BLaER1 treated with 17β-estradiol and CSF1 and Interleukin-3, amounts not matched to agents 10 nM and 100 nM (cell line): ENCODE data around the gene SLC37A4.
"Not testable (repeated sequence)": the region's sequence is repeated elsewhere in the genome, so short reads cannot be mapped to it uniquely, and the experiment has no call there.

Source experiments
- H3K27ac ChIP-seq, 11 experiments: shearing (Covaris generic); formaldehyde crosslinking; 2 replicates each; pipeline ENCODE4 v1.8.1; 2022
- H3K27me3 ChIP-seq, 11 experiments: shearing (Covaris generic); formaldehyde crosslinking; 2 replicates each; pipeline ENCODE4 v1.8.1; 2022
- H3K36me3 ChIP-seq, 11 experiments: shearing (Covaris generic); formaldehyde crosslinking; 2 replicates each; pipeline ENCODE4 v1.8.1; 2022
- H3K4me1 ChIP-seq, 10 experiments: shearing (Covaris generic); formaldehyde crosslinking; 2 replicates each; pipeline ENCODE4 v1.8.1; 2022
- H3K4me2 ChIP-seq, 11 experiments: shearing (Covaris generic); formaldehyde crosslinking; 2 replicates each; pipeline ENCODE4 v1.8.1; 2022
- H3K4me3 ChIP-seq, 10 experiments: shearing (Covaris generic); formaldehyde crosslinking; 2 replicates each; pipeline ENCODE4 v1.8.1; 2022
- H3K9ac ChIP-seq, 11 experiments: shearing (Covaris generic); formaldehyde crosslinking; 2 replicates each; pipeline ENCODE4 v1.8.1; 2022
- H3K9me3 ChIP-seq, 11 experiments: shearing (Covaris generic); formaldehyde crosslinking; replicated peaks in 1 of 11; 2 replicates each; pipeline ENCODE4 v1.8.1; 2022
- H4K20me1 ChIP-seq, 11 experiments: shearing (Covaris generic); formaldehyde crosslinking; 2 replicates each; pipeline ENCODE4 v1.8.1; 2022
- Cebpa-rat ChIP-seq, 11 experiments: shearing (Covaris generic); IDR thresholded peaks; 2 replicates each; pipeline ENCODE4 v1.8.1; 2022

Gene SLC37A4

GRCh38 chr11:119025541-119025940, 5.1 kb downstream of the SLC37A4 start:
- Histone ChIP-seq H3K4me2 (no peak overlapping the region), H3K36me3 (peaks cover 60 to 85% (median 75%) of the 10 kb centered on the region in 11 experiments)

DNA sequence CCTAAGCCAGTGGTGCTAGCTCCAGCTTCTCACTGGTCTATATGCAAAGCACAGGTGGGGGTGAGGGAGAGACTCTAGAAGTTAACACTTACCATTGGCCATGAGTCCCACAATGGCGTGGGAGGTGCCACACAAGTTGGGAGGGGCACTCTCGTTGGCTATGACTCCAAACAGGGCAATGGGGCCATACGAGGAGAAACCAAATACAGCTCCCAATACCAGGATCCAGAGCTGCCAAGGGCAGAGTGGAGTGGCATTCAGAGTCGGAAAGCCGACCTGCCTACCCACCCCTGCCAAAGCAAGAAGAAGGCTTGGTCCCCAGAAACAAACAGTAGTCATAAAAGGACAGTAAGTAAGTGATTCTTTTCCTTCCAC, 5.6 kb downstream of the SLC37A4 start:
- H3K4me2 ChIP-seq = 0 out of 22 replicates have a peak overlapping the region, but pooled peaks of 1 of the 11 experiments have one; percentile 24
- H3K9me3 ChIP-seq = no peaks in the 10 kb centered on the region
- 0 out of 22 replicates have a peak overlapping the region, but pooled peaks of 1 of the 11 experiments have one; percentile 31 for H3K9ac ChIP-seq
- TF ChIP-seq Cebpa-rat (IDR thresholded peaks at IDR 0.05) = no peak
- peaks cover 4 to 46% (median 25%) of the 10 kb centered on the region in 11 experiments; a peak in 18 of 22 replicates for H4K20me1 ChIP-seq
- no peaks in the 10 kb centered on the region for H3K27me3 ChIP-seq
- peaks cover 40 to 76% (median 49%) of the 10 kb centered on the region in 10 experiments for H3K4me1 ChIP-seq
- no peak overlapping the region for H3K4me3 ChIP-seq
- H3K36me3 ChIP-seq = peaks cover 60 to 90% (median 80%) of the 10 kb centered on the region in 11 experiments
- no peak overlapping the region for H3K27ac ChIP-seq

More at GRCh38 chr11:119025541-119025940, 5.1 kb downstream of the SLC37A4 start:
- H3K4me1 ChIP-seq = peaks cover 36 to 72% (median 46%) of the 10 kb centered on the region in 10 experiments
- no peak overlapping the region for H3K4me3 ChIP-seq
- no peaks in the 10 kb centered on the region for H3K9me3 ChIP-seq
- no peak overlapping the region; a peak in 1 of 22 replicates for H3K27ac ChIP-seq
- H4K20me1 ChIP-seq = peaks cover 3 to 41% (median 20%) of the 10 kb centered on the region in 11 experiments; a peak in 17 of 22 replicates
- no peak for TF ChIP-seq Cebpa-rat (IDR thresholded peaks at IDR 0.05)
- no peaks in the 10 kb centered on the region for H3K27me3 ChIP-seq
- H3K9ac ChIP-seq = peak overlapping the region in 1 of 11 experiments; percentile 31; a peak in 1 of 22 replicates

DNA sequence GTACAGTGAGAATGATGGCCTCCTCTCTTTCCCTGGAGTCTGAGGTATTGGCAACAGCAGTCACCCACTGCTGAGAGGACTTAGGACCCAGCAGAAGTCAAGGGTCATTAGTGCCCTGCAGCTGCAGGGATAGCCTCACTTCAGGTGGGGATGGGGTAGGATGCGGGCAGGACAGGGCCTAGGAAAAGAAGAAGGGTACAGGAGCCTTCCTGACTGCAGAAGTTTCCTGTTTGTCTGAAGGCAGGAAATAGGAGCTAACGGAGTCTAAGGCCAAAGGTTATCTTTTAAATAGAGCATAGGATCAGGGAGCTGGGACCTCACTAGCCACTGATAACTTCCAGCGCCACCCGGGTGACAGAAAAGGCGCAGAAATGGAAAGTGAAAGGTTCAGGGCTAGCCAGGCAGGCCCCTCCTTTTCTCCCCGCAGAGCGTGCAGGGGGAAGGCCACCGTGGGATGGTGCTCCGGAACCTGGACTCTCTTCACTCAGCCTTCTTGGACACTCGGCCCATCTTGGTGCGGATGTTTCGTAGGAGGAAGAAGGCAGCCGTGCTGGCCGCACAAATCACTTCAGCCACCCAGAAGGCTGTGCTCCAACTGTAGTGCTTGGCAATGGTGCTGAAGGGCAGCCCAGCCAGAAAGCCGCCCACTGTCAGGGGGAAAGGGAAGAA, 6.1 kb downstream of the SLC37A4 start:
- peaks cover 4 to 50% (median 30%) of the 10 kb centered on the region in 11 experiments; a peak in 18 of 22 replicates for H4K20me1 ChIP-seq
- peak overlapping the region in 7 of 11 experiments; percentile 1 to 41 (median 23); a peak in 8 of 22 replicates for H3K9ac ChIP-seq
- peaks cover 60 to 93% (median 81%) of the 10 kb centered on the region in 11 experiments for H3K36me3 ChIP-seq
- H3K27me3 ChIP-seq = no peaks in the 10 kb centered on the region
- H3K4me1 ChIP-seq = peaks cover 40 to 76% (median 49%) of the 10 kb centered on the region in 10 experiments
- no peaks in the 10 kb centered on the region for H3K9me3 ChIP-seq
- H3K27ac ChIP-seq = peak overlapping the region in 2 of 11 experiments; percentile 13 to 23; a peak in 3 of 22 replicates
- no peak overlapping the region for H3K4me3 ChIP-seq
- H3K4me2 ChIP-seq = peak overlapping the region in 3 of 11 experiments; percentile 8 to 35 (median 24); a peak in 5 of 22 replicates
- TF ChIP-seq Cebpa-rat (IDR thresholded peaks at IDR 0.05) = no peak

GRCh38 chr11:119023741-119024140, 6.9 kb downstream of the SLC37A4 start:
- Histone ChIP-seq H3K27ac (no peak overlapping the region), H3K4me1 (peaks cover 33 to 68% (median 42%) of the 10 kb centered on the region in 10 experiments), H3K36me3 (peaks cover 60 to 89% (median 81%) of the 10 kb centered on the region in 11 experiments), H3K4me2 (peak overlapping the region in 3 of 11 experiments; percentile 29 to 45 (median 41); a peak in 4 of 22 replicates), H4K20me1 (peaks cover 4 to 57% (median 32%) of the 10 kb centered on the region in 11 experiments; a peak in 18 of 22 replicates), H3K4me3 (no peak overlapping the region), H3K9me3 (no peaks in the 10 kb centered on the region), H3K27me3 (no peaks in the 10 kb centered on the region), H3K9ac (0 out of 22 replicates have a peak overlapping the region, but pooled peaks of 2 of the 11 experiments have one; percentile 6 to 40)
- TF ChIP-seq Cebpa-rat (IDR thresholded peaks at IDR 0.05) = no peak

DNA sequence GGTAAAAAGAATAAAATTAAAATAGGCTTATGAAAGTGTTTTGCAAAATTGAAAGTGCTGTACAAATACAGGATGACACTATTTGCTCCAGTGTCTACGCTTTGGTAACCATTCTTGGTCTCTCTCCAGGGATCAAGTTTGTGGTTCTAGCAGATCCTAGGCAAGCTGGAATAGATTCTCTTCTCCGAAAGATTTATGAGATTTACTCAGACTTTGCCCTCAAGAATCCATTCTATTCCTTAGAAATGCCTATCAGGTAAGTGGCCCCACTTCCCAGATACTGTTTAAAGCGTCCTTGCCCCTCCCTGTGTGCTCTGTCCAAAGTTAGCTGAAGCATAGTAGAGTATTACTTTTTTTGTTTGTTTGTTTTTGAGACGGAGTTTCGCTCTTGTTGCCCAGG, 9.0 kb downstream of the SLC37A4 start:
- peaks cover 4 to 66% (median 38%) of the 10 kb centered on the region in 11 experiments; a peak in 18 of 22 replicates for H4K20me1 ChIP-seq
- no peak overlapping the region for H3K27ac ChIP-seq

GRCh38 chr11:119019996-119020395, 10.7 kb downstream of the SLC37A4 start:
- peaks cover 20 to 83% (median 53%) of the 10 kb centered on the region in 11 experiments; a peak in 20 of 22 replicates for H4K20me1 ChIP-seq
- TF ChIP-seq Cebpa-rat (IDR thresholded peaks at IDR 0.05) = no peak
- H3K4me3 ChIP-seq = peak overlapping the region; percentile 80 to 98 (median 95); a peak in 19 of 20 replicates
- H3K4me2 ChIP-seq = peak overlapping the region; percentile 66 to 96 (median 87)
- H3K9ac ChIP-seq = peak overlapping the region; percentile 89 to 99 (median 95); a peak in 21 of 22 replicates
- H3K4me1 ChIP-seq = peaks cover 48 to 68% (median 53%) of the 10 kb centered on the region in 10 experiments
- peaks cover 55 to 78% (median 76%) of the 10 kb centered on the region in 11 experiments for H3K36me3 ChIP-seq
- no peaks in the 10 kb centered on the region for H3K27me3 ChIP-seq
- H3K9me3 ChIP-seq = no peaks in the 10 kb centered on the region
- H3K27ac ChIP-seq = no peak overlapping the region

More for the DNA sequence above, 9.0 kb downstream of the SLC37A4 start:
- H3K4me2 ChIP-seq = peak overlapping the region in 8 of 11 experiments; percentile 1 to 96 (median 87); a peak in 6 of 22 replicates
- H3K9ac ChIP-seq = peak overlapping the region in 6 of 11 experiments; percentile 20 to 37 (median 26); a peak in 4 of 22 replicates
- TF ChIP-seq Cebpa-rat (IDR thresholded peaks at IDR 0.05) = no peak
- no peak overlapping the region for H3K4me3 ChIP-seq
- peaks cover 55 to 78% (median 75%) of the 10 kb centered on the region in 11 experiments for H3K36me3 ChIP-seq
- no peaks in the 10 kb centered on the region for H3K9me3 ChIP-seq
- H3K27me3 ChIP-seq = no peaks in the 10 kb centered on the region
- H3K4me1 ChIP-seq = peaks cover 33 to 54% (median 39%) of the 10 kb centered on the region in 10 experiments

DNA sequence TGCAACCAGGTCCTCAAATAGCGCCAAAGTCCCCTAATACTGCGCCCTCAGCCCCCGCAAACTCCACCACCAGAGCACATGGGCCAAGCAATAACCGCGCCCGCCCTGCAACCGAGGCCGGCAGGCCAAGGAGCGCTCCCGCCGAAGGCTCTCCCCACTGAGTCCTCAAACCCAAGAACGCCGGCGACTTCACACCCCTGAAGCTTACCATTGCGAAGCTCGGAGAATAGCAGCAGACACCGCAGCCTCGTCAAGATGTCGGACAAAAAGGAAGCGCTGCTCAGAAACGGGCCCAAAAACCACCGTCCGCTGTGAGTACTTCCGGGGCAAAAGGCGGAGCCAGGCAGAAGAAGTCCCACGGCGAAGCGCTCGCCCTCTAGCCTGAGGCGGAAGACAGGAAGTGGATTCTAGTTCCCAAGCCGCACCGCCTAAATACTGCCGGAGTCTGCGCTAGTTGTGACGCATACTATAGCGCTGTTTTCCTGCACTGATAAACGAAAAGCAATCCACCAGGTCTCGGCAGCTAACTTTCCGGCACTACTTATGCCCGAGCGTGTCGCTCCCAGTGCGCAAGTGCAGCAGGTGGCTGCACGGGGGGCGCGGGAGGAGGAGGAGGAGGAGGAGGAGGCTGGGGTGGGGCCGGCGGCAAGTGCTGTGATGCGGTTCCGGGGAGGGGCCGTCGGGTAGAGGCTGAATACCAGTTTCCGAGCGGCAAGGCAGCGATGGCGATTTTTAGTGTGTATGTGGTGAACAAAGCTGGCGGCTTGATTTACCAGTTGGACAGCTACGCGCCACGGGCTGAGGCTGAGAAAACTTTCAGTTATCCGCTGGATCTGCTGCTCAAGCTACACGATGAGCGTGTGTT, 12.4 kb downstream of the SLC37A4 start, which contains the start of the genes RPS25 and TRAPPC4:
Gene RPS25 (minus strand): TSS at position 270 of the 865 bp plus-strand sequence. CDS start 59 bp downstream, at position 211.
Gene TRAPPC4 (plus strand): TSS at position 693 of the 865 bp plus-strand sequence. CDS start 30 bp downstream, at position 723.
- peaks cover 53 to 78% (median 74%) of the 10 kb centered on the region in 11 experiments for H3K36me3 ChIP-seq
- TF ChIP-seq Cebpa-rat (IDR thresholded peaks at IDR 0.05) = no peak
- peak within 1 kb of the TSS; percentile 77 to 97 (median 90) for H3K4me2 ChIP-seq
- peak within 1 kb of the TSS; percentile 78 to 98 (median 93) for H3K27ac ChIP-seq
- H3K27me3 ChIP-seq = no peaks in the 10 kb centered on the region
- peaks cover 28 to 82% (median 57%) of the 10 kb centered on the region in 11 experiments; a peak in 20 of 22 replicates for H4K20me1 ChIP-seq
- no peaks in the 10 kb centered on the region for H3K9me3 ChIP-seq
- H3K4me1 ChIP-seq = peaks cover 41 to 55% (median 44%) of the 10 kb centered on the region in 10 experiments
- H3K4me3 ChIP-seq = peak within 1 kb of the TSS; percentile 80 to 98 (median 95)
- peak within 1 kb of the TSS; percentile 89 to 99 (median 95) for H3K9ac ChIP-seq

GRCh38 chr11:119017377-119017776, 13.3 kb downstream of the SLC37A4 start:
- Histone ChIP-seq H3K4me3 (peak overlapping the region; percentile 80 to 98 (median 95)), H3K4me2 (peak overlapping the region; percentile 77 to 97 (median 90)), H3K4me1 (peaks cover 39 to 51% (median 43%) of the 10 kb centered on the region in 10 experiments), H3K9ac (peak overlapping the region; percentile 89 to 99 (median 95)), H3K36me3 (peaks cover 57 to 78% (median 73%) of the 10 kb centered on the region in 11 experiments), H4K20me1 (peaks cover 27 to 84% (median 64%) of the 10 kb centered on the region in 11 experiments; a peak in 20 of 22 replicates), H3K27ac (peak overlapping the region; percentile 78 to 98 (median 93))
- not testable (repeated sequence) for H3K27me3 ChIP-seq, H3K9me3 ChIP-seq
